Activated gamma-delta T cell treated with anti-CD3 and anti-CD28 coated beads, Interleukin-2, amount 50 U/mL, for 16 hours (primary cell): ENCODE results near the gene ZCCHC12.
"Not testable (repeated sequence)": the region's sequence is repeated elsewhere in the genome, so short reads cannot be mapped to it uniquely, and the experiment has no call there.

ENCODE experiments used
- DNase-seq: peaks from one replicate; pipeline ENCODE4 v3.0.0-alpha.2; 2020; ENCODE audit warnings: low read depth

The ZCCHC12 gene

DNA sequence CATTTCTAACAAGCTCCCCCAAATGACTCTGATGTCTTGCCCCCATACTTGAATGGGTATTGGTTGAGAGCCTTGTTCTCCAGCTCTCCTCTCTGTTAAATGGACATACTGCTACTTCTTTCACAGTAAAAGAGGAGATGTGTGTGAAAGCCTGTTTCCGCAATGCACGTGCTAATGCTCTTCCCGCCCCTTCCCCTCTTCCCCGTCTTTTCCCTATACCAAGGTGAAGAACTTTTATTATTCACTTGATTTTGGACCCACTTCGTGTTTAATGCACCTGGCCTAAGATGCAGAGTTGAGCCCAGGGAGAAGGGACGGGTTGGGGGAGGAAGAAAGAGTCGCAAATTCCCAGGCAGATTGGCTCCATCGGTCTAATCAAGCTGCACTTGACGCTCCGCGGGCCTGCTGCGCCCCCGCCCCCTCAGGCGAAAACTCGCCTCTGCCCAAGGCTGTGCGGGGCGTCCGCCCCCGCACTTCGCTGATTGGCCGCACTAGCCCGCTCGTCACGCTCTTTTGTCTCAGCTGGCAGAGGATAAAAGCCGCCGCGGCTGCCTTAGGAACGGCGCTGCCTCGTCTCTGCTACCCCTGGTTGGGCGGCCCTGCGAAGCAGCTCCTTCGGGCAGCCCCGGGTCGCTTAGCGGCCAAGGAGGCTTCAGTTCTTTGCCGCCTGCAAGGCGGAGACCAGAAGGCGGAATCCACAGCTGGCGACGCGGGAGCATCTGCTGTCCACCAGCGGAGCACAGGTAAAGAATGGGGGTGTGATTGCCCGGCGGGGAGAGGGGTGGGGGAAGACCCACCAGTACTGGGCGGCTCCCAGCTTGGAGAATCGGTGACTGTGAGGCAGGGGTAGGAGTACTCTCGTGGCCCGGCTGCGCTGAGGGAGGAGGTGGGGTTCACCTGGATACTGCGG, at the start of gene ZCCHC12:
Gene ZCCHC12, plus strand, starts transcription at position 562 of the 910 bp plus-strand sequence. CDS start 1,421 bp downstream, outside the sequence.
- DNase-seq = peak; percentile 5

DNA sequence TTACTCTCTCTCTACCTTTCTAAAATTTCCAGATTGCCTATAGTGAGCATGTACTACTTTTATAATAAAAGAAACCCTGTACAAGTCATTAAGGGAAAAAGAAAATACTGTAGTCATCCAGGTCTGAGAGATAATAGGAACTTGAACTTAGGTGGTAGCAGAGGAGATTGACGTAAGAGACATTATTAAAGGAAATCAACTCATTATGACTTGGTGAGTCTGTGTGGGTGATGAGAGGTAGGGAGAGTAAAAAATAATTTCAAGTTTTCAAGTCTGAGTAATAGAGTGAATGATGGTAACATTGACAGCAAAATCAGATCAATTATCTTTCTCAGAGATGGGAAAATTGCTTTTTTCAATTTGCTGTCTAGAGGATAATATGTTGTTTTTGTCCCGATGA, 44.0 kb upstream of the ZCCHC12 start:
- DNase-seq = no peak

DNA sequence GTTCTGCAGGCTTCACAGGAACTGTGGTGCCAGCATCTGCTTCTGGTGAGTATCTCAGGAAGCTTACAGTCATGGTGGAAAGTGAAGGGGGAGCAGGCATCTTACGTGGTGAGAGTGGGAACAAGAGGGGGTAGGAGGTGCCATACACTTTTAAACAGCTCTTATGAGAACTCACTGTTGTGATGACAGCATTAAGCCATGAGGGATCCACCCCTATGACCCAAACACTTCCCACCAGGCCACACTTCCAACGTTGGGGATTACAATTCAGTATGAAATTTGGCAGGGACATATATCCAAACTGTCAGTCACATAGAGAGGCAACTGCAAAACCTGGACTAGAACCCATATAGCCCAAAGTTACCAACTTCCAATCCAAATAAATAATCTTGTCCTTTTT, 43.1 kb upstream of the ZCCHC12 start:
- no peak for DNase-seq

DNA sequence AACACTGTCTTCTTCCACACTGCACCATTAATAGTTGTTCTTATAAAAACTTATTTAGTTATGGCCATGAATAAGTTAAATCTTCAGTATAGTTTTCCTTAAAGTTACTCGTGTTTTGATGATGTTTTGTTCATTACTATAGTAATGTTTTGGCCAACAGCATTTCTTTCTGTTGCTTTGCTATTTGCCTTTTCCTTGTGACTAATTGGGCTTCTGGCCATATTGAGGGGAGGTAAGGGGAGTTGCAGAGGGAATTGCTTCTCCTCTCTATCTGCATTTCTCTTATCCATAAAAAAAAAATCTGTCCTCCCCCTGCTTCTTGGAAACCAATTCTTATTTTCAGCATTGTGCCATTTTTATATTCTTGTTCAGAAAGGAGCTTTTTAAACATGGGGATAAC, 42.7 kb upstream of the ZCCHC12 start:
- DNase-seq = no peak

DNA sequence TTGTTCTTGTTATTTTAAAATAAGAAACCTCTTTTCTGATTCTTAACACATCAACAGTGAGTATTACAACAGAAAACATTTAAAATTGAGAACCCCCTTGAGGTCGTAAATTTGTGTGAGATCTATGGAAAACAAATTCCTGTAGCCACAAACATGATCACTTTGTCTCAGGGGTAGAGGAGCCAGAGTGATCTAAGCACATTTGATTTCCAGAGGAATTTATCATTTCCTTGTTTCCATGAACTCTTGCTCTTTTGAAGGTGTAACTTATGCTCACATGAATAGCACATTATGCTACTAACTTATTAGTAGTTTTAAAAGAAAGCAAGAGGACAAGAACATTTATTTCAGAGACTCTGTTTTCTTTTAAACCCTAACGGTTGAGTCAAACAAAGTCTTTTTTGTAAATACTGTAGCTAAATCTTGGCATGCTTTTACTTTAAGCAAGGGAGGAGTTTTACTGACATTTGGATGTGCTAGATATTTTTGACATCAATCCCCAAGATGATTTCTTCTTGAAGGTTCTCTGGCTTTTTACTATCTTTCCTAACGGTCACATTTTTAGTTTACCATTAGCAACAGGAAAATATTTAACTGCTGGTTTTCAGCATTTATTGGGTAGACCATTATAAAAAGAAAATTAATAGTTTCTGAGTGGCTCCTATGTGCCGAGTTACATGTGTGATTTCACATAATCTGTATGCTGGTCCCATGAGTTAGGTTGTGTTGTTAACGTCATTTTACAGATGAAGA, 27.9 kb upstream of the ZCCHC12 start:
- DNase-seq = no peak

DNA sequence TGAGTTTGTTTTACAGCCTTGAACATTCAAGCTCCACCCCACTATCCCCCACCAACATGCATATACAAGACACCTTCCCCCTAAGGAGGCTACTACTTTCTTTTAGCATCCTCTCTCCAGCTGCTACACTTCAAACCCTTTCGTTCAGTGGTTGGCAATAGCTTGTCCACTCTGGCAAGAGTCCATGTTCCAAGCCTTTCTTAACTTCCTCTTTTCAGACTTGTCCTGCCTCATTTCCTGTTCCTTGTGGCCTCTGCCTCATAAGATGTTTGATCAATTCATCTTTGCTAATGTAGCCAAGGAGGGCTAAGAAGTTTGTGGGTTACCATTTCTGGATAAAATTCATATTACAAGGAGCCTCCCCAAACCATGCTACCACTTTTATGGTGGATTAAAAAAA, 20.8 kb upstream of the ZCCHC12 start:
- DNase-seq = no peak

DNA sequence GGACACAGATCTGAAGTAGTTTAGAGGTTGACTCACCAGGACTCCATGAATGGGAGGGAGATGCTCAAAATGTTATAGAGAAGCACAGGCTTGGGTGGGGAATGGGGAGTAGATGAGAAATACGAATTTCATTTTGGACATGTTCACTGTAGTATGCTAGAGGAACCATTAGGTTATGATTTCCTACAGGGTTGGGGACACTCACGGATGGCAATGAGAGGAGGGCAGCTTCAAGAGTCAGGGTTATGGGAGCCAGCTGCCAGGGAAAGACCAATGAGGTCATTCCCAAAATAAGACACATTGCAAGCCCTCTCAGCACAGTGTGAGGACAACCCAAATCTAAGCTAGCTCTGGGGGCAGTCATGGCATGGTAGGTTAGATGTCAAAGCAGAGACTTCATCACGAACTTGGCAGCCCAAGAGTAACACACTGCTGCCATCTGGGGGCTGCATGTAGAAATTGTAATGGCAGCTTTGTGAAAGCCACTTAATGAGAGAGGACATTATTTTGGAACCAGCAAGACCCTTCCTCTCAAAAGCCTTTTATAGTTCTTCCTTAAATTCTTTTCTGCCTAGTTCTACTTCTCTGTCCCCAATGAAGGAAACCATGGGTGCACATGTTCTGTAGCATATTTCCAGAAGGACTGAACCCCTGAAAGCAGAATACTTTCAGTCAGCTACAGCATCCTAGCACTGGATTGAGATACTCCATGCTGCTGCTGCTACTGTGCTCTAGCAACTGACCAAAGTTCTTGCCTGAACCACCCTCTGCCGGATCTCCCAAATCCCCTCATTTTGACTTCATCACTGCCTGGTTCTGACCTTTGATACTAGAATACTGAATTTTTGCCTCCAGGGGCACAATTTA, 16.2 kb upstream of the ZCCHC12 start:
- peak; percentile 4 for DNase-seq

DNA sequence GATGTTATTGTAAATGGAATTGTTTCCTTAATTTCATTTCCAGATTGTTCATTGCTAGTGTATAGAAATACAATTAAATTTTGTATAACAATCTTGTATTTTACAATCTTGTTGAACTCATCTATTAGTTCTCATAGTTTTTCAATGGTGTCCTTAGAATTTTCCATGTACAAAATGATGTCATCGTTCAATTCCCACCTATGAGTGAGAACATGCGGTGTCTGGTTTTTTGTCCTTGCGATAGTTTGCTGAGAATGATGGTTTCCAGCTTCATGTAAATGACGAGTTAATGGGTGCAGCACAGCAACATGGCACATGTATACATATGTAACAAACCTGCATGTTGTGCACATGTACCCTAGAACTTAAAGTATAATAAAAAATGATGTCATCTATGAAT, 6.4 kb upstream of the ZCCHC12 start:
- DNase-seq = not testable (repeated sequence)

DNA sequence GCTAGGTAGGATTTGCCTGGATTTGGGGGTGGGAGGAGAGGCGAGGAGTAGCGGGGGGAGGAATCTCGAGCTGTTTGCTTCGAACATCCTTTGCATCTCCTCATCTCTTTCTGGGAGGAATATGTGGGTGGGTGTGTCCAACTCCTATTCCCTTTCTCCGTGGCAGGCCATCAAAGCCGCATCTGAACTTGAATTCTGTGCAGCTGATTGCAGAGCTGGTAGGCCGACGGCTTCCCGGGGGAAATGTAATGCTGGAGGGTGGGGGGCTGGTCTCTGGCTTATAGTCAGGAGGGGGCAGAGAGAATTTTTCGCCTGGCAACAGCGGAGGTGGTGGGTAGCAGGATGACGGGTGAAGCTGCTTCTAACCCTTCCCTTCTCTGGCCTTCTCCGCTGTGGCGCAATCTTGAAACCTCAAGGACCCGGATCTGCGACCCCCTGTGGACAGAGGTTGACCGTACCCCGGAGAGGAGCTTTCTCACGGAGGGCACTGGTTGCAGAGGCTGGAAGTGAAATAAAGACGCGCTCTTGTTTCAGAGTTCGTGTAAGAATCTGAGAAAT, 628 bp downstream of the ZCCHC12 start:
- no peak for DNase-seq

DNA sequence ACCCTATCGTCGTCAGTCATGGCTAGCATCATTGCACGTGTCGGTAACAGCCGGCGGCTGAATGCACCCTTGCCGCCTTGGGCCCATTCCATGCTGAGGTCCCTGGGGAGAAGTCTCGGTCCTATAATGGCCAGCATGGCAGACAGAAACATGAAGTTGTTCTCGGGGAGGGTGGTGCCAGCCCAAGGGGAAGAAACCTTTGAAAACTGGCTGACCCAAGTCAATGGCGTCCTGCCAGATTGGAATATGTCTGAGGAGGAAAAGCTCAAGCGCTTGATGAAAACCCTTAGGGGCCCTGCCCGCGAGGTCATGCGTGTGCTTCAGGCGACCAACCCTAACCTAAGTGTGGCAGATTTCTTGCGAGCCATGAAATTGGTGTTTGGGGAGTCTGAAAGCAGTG, 1.6 kb downstream of the ZCCHC12 start:
- no peak for DNase-seq

DNA sequence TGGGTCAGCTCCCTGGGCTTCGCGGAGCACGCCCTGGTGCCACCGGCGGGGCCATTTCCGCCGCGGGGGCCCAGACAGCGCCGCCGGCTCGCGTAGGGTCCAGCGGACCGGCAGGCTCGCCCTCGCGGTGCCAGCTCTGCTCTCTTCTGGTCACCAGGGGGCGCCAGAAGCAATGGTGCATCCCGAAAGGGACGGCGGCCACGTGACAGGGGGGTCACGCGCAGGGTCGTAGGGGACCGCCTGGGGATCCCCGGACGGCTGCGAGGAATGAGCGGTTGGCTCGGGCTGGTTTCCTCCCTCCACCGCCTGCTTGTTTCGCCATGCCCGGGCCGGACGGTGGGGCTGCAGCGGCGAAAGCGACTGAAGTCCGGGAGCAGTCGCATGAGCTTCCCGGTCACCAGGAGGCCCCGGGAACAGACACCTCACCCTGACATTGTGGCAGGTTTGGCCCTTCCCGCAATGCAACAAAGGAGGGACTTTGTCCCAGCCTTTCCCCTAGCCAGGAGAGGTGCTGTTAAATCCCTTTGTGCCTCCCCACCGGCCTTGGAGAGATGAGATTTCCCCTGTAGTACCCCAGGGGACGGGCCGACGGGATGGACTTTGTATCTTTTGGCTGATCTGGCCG, 15.8 kb downstream of the ZCCHC12 start:
- peak; percentile 41 for DNase-seq

DNA sequence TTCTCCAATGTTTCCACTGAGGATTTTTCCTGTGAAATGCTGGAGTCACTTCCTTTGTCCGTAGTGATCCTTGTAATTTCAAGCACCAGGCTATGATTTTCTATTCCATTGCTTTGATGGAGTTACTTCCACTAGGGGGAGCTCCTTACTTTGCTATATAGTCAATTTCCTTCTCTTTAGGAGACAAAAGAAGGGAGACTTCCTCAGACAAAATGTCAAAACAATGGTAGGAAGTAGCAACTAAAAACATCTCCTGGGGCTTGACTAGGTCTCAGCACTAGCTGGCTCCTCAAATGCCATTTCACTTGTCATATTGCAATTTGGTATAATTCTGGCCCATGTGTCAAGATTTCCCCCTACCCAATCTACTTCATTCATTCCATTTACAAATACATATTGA, 24.1 kb downstream of the ZCCHC12 start:
- DNase-seq = no peak

DNA sequence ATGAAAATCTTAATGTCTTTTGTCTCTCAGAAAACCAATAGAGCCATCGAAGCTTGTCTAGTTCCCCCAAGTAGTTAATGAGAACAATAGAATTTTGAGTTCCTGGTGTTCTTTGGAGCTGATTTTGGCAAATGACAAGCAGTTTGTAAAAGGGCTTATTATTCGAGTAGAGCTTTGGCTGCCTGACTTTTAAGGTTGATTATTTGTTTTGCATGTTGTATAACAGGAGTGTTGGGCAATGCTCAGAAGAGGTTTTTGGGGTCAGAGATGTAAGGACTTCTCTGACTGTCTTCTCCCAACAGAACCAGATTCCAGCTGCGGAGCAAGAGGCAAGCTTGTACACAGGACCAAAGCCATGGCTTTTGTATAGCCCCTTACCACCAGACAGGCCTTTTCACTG, 30.0 kb downstream of the ZCCHC12 start:
- DNase-seq = no peak

DNA sequence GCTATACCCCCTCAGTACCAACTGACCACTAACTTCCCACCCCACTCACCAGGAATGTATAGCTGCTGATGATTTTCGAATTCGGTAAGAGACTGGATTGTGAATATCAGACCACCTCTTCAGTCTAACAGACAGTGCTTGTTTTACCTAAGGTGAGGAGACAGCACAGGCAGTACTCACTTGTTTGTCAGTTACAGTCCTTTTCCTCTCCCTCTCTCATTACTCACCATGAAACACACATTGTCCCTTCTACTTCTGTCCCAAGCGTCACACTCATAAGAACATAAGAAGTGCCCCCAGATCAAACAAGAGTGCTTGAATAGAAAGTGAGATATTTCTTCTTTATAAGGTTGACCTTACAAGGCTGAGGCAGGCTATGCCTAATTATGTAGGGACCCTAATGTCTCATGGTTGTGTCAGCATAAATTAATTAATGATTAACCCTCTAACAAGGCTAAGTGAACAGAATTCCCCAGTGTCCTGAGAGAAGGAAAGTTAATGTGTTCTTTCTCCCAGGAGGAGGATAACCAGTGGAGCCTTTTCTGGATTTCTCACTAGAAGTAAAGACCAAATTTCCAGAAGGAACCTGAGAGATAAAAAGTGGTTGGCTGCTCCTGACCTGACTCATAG, 32.2 kb downstream of the ZCCHC12 start:
- no peak for DNase-seq

DNA sequence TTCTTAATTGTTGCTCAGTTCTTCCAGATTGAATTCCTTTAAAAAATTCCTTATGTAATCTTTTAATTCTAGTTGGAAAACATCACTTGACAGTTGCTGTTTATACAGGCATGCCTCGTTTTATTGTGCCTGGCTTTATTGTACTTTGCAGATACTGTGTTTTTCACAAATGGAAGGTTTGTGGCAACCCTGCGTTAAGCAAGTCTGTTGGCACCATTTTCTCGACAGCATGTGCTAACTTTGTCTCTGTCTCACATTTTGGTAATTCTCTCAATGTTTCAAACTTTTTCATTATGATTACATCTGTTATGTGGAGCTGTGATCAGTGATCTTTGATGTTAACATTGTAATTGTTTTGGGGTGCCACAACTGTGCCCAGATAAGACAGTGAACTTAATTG, 33.4 kb downstream of the ZCCHC12 start:
- DNase-seq = no peak

DNA sequence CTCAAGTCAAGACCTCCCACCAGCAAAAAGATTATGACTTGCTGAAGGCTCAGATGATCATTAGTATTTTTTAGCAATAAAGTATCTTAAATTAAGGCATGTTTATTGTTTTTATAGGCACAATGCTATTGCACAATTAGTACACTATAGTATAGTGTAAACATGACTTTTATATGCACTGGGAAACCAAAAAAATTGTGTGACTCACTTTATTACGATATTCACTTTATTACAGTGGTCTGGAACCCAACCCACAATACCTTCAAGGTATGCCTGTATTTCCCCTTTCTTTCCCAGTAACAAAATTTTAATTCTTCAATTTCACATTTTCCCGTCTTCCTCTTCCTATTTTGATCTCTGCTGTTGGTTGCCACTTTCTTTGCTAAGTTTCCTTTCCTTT, 37.7 kb downstream of the ZCCHC12 start:
- no peak for DNase-seq

DNA sequence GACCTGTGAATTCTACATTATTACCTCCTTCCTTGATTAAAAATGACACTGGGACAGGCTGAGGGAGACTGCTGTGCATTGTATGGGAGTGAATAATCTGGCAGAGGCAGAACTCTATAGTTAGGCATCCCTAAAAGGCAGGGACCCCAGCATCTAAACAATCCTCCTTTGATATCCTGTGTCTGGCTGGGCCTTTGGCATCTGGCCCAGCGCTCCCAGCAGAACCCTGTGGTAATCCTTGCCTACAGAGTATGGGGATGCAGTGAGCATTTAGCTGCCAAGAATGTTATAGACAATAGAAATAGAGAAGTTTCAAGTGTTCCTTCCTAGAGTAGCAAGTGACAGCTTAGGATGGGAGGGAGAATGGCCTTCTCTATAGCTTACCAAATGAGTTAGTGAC, 38.5 kb downstream of the ZCCHC12 start:
- DNase-seq = no peak

DNA sequence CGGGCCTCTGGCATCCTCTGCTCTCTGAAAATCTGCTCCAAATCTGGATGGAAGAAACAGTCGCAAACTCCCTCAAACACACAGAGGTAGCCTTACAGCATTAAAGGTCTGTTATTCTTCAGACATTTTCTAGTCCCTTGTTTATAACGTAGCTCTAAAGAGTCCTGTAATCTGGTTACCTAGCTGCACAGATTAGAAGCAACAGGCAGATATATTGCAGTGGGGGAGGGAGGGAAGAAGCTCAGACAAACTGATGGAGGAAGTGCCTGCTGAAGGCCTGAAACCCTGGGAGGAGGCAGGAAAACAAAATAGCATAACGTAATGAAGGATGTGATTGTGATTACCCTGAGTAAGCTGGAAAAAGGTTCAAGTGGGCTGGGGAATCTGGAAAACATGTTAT, 39.4 kb downstream of the ZCCHC12 start:
- DNase-seq = no peak

DNA sequence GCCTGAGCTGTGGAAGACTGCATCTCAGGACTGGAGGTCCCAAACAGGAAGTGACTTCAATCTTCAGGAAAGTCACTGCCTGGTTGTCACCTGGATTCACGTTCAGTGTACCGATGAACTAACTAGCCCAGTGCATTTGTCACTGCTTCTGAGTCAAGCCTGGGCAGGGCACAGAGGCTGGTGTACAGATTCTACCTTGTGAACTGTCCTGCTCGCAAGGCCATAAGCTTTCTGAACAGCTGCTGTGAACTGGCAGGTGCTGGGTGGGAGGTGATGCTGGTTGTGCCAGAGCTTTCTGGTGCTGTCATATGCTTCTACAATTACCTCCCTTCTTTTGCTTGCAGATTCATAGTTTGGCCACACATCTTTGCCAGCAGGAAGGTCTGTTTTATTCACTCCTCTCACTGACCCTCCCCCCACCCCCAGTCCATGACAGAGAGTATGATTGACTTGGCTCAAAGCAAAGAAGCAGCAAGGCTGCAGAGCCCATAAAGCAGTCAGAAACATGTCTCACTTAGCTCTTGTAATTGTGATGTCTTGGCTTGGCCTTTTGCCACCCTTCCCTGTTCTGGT, 40.5 kb downstream of the ZCCHC12 start:
- DNase-seq = no peak

DNA sequence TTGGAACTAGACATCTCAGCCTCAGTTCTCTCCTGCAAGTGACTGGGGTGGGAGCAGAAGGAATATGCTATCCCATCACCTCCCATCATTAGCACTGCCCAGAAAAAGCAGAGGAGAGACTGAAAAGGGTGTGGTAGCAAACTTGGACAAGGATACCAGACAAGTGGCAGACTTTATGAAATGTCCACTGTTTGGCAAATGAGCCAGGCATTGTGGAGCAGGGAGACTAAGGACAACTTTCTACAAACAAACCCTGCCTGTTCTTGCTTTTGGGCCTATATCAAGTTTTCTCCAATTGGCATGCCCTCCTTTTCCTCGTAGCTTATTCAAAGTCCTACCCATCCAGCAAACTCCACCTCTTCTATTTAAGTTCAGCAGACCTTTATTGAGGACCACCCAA, 41.6 kb downstream of the ZCCHC12 start:
- DNase-seq = no peak

DNA sequence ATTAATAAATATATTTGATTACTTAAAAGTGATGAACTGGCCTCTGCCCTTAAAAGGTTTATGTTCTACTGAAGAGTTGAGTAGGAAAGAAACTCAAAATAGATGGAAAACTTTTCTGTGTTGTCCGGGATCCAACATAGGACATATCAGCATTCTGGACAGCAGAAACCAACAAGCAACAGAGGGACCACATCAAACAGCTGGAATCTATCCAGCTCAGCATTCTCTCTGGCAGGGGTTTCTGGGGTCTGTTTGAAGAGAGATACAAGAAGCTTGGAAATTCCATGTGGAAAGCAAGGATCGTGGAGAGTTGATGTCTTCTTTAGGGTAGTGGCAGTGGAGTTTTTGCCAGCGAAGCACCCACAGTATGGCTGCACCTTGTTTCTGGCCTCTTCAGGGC, 43.6 kb downstream of the ZCCHC12 start:
- DNase-seq = no peak
